Femur (tissue), 1 donor: ENCODE results near the gene TFE3.
"Not testable (repeated sequence)": the region's sequence is repeated elsewhere in the genome, so short reads cannot be mapped to it uniquely, and the experiment has no call there.

Source experiments
- DNase-seq: peaks from one replicate; pipeline ENCODE4 v3.0.0-alpha.2; 2017

The TFE3 gene

GRCh38 chrX:48999030-48999429, 44.1 kb downstream of the TFE3 start:
- DNase-seq: no peak

- DNase-seq: no peak
These were observed 44.8 kb downstream of the TFE3 start for GRCh38 chrX:48998391-48998790.

GRCh38 chrX:48997865-48998264, 45.3 kb downstream of the TFE3 start:
- DNase-seq: no peak

- no peak for DNase-seq
These were observed 45.7 kb downstream of the TFE3 start for GRCh38 chrX:48997455-48997854.

- no peak for DNase-seq
These were observed 46.2 kb downstream of the TFE3 start for GRCh38 chrX:48996969-48997368.

- DNase-seq: no peak
These were observed 50.8 kb downstream of the TFE3 start for GRCh38 chrX:48992341-48992740.

GRCh38 chrX:48989483-48989882, 53.7 kb downstream of the TFE3 start:
- no peak for DNase-seq

- no peak for DNase-seq
These were observed 59.3 kb downstream of the TFE3 start for GRCh38 chrX:48983896-48984295.

- DNase-seq: no peak
These were observed 60.1 kb downstream of the TFE3 start for GRCh38 chrX:48983081-48983480.

GRCh38 chrX:48981178-48981577, 62.0 kb downstream of the TFE3 start:
- no peak for DNase-seq

GRCh38 chrX:48980341-48980740, 62.8 kb downstream of the TFE3 start:
- DNase-seq: not testable (repeated sequence)
